IMR-90 (cell line): ENCODE measurements around the gene DPP6. TPM values are rescaled to one million over a fixed set of nuclear protein-coding genes. Genes with fewer than 3 reads are reported as not detected.

Experiments
- ATAC-seq: fragments of 200-7000 bp; cut with Tn5 transposase; 2 replicates; pipeline ENCODE4 v1.9.1; 2020; ENCODE audit warnings: low read depth, mild to moderate bottlenecking, moderate library complexity
- BruUV-seq: library from RNA; stranded (reverse); fragments of 400-500 nt; replicated peaks from 2 replicates; lab custom pipeline; 2021; lab: Mats Ljungman, UMichigan
- CTCF ChIA-PET: fragments of 300-600 bp; formaldehyde crosslinking; extraction: SDS; loops from one replicate; lab custom pipeline; 2021; ENCODE audit warnings: antibody characterized with exemption; lab: Yijun Ruan, JAX
- POLR2A ChIA-PET: fragments of 300-600 bp; sonication (Branson Sonifier 250); formaldehyde crosslinking; loops from one replicate; lab custom pipeline; 2022; ENCODE audit warnings: antibody characterized with exemption; ENCODE audit not compliant: unreplicated experiment; lab: Charles Lee
- DNase-seq: peaks from one replicate; pipeline ENCODE4 v3.0.0; 2013
- H2AFZ ChIP-seq: replicated peaks from 2 replicates; pipeline ENCODE3; 2013; ENCODE audit warnings: low read length, mild to moderate bottlenecking; ENCODE audit not compliant: poor library complexity
- H2AK5ac ChIP-seq: 2 replicates; pipeline ENCODE4 v1.6.1; 2013; ENCODE audit warnings: low read depth, low read length, inconsistent platforms
- H2AK9ac ChIP-seq: replicated peaks from 2 replicates; pipeline ENCODE3; 2013; ENCODE audit warnings: mild to moderate bottlenecking, low read depth, low read length, moderate library complexity; ENCODE audit not compliant: poor library complexity
- H2BK120ac ChIP-seq: 2 replicates; pipeline ENCODE4 v1.6.1; 2013; ENCODE audit warnings: low read depth, low read length, inconsistent platforms
- H2BK15ac ChIP-seq: 3 replicates; pipeline ENCODE4 v1.6.1; 2013; ENCODE audit warnings: low read depth, low read length, inconsistent platforms
- H2BK20ac ChIP-seq: 2 replicates; pipeline ENCODE4 v1.6.1; 2013; ENCODE audit warnings: low read depth, mild to moderate bottlenecking, inconsistent platforms, low read length, moderate library complexity
- H2BK5ac ChIP-seq: 2 replicates; pipeline ENCODE4 v1.6.1; 2013; ENCODE audit warnings: mild to moderate bottlenecking, low read depth, low read length, inconsistent platforms; ENCODE audit not compliant: poor library complexity, severe bottlenecking
- H3K14ac ChIP-seq: replicated peaks from 2 replicates; pipeline ENCODE4 v1.6.1; 2013; ENCODE audit warnings: low read depth, low read length, inconsistent platforms
- H3K18ac ChIP-seq: 2 replicates; pipeline ENCODE4 v1.6.1; 2013; ENCODE audit warnings: low read depth, low read length, control low read depth
- H3K23ac ChIP-seq: 2 replicates; pipeline ENCODE4 v1.6.1; 2013; ENCODE audit warnings: low read depth, low read length, inconsistent platforms
- H3K27ac ChIP-seq: 2 replicates; pipeline ENCODE4 v1.5.1; 2013; ENCODE audit warnings: mild to moderate bottlenecking, control low read depth, low read length; ENCODE audit not compliant: insufficient read depth
- H3K27me3 ChIP-seq: 2 replicates; pipeline ENCODE4 v1.6.1; 2013; ENCODE audit warnings: low read length; ENCODE audit not compliant: control insufficient read depth, insufficient read depth
- H3K36me3 ChIP-seq: 2 replicates; pipeline ENCODE4 v1.6.1; 2013; ENCODE audit warnings: low read length, mixed read lengths; ENCODE audit not compliant: control insufficient read depth, insufficient read depth
- H3K4ac ChIP-seq: 2 replicates; pipeline ENCODE4 v1.6.1; 2013; ENCODE audit warnings: low read depth, low read length, inconsistent platforms
- H3K4me1 ChIP-seq: 2 replicates; pipeline ENCODE4 v1.6.1; 2013; ENCODE audit warnings: low read length, mixed read lengths; ENCODE audit not compliant: control insufficient read depth, insufficient read depth
- H3K4me2 ChIP-seq: 2 replicates; pipeline ENCODE4 v1.6.1; 2013; ENCODE audit warnings: low read depth, mild to moderate bottlenecking, control low read depth, low read length, moderate library complexity
- H3K4me3 ChIP-seq: 2 replicates; pipeline ENCODE4 v1.5.1; 2013; ENCODE audit warnings: low read depth, mild to moderate bottlenecking, control low read depth, low read length, moderate library complexity; ENCODE audit not compliant: insufficient read depth
- H3K56ac ChIP-seq: 2 replicates; pipeline ENCODE4 v1.6.1; 2013; ENCODE audit warnings: low read length, inconsistent platforms; ENCODE audit not compliant: insufficient read depth; ENCODE audit errors: extremely low read depth
- H3K79me1 ChIP-seq, 2 experiments: 2 replicates each; pipeline ENCODE4 v1.6.1; 2013; ENCODE audit warnings: low read length in 2 of 2, inconsistent platforms in 1 of 2, low read depth in 1 of 2
- H3K9ac ChIP-seq: 2 replicates; pipeline ENCODE4 v1.6.1; 2013; ENCODE audit warnings: low read depth, low read length, control low read depth
- H3K9me1 ChIP-seq: 2 replicates; pipeline ENCODE4 v1.6.1; 2013; ENCODE audit warnings: low read length, inconsistent platforms; ENCODE audit not compliant: insufficient read depth
- H3K9me3 ChIP-seq: 2 replicates; pipeline ENCODE4 v1.6.1; 2013; ENCODE audit warnings: low read length; ENCODE audit not compliant: control insufficient read depth, insufficient read depth
- H4K20me1 ChIP-seq: 2 replicates; pipeline ENCODE4 v1.6.1; 2013; ENCODE audit warnings: low read length, inconsistent platforms; ENCODE audit not compliant: insufficient read depth
- H4K5ac ChIP-seq: 2 replicates; pipeline ENCODE4 v1.6.1; 2013; ENCODE audit warnings: mild to moderate bottlenecking, low read depth, low read length, control low read depth
- H4K8ac ChIP-seq, 2 experiments: 2 replicates each; pipeline ENCODE4 v1.6.1; 2013; ENCODE audit warnings: low read depth in 2 of 2, low read length in 2 of 2, control low read depth in 1 of 2, inconsistent platforms in 1 of 2
- H4K91ac ChIP-seq: 2 replicates; pipeline ENCODE4 v1.6.1; 2013; ENCODE audit warnings: low read depth, low read length, inconsistent platforms; ENCODE audit not compliant: insufficient read depth
- BHLHE40 ChIP-seq: fragments of 150-350 bp; IDR thresholded peaks from 2 replicates; pipeline ENCODE4 v1.6.1; 2016; ENCODE audit warnings: mild to moderate bottlenecking, low read depth, low read length
- POLR2A ChIP-seq: IDR thresholded peaks from 2 replicates; pipeline ENCODE4 v1.6.1; 2012; ENCODE audit warnings: mild to moderate bottlenecking, low read depth, low read length
- SMC3 ChIP-seq: fragments of 150-350 bp; IDR thresholded peaks from 2 replicates; pipeline ENCODE4 v1.6.1; 2016; ENCODE audit warnings: low read depth, mild to moderate bottlenecking, antibody characterized with exemption, low read length, moderate library complexity
- WGBS, 2 experiments: methylation state at CpG; one replicate each; pipeline versions ENCODE4 v1.1.5 to v1.1.7; 2013; ENCODE audit warnings: missing lambda C conversion rate in 2 of 2; ENCODE audit not compliant: insufficient read length in 1 of 2; ENCODE audit errors: extremely low coverage in 2 of 2; 5-methylcytosine and 5-hydroxymethylcytosine counted together
- dilution Hi-C: fragments of 300-500 bp; cut with HindIII; formaldehyde crosslinking; loops from one replicate; pipeline ENCODE4 v1.14.3; 2018; ENCODE audit warnings: low sequenced_read_pairs; ENCODE audit not compliant: unreplicated experiment
- in situ Hi-C: fragments of 300-500 bp; cut with MboI; formaldehyde crosslinking; loops from 3 replicates; pipeline ENCODE4 v1.14.3; 2019; ENCODE audit warnings: low sequenced_read_pairs, inconsistent platforms, mixed read lengths
- intact Hi-C: fragments of 100-400 bp; cut with micrococcal nuclease; formaldehyde crosslinking; loops from 2 replicates; pipeline ENCODE4 v1.10.0; 2022
- polyA plus RNA-seq, 3 experiments: library from polyadenylated mRNA; depleted of rRNA; stranded (reverse); fragments of >200 nt; gene quantifications; 2 replicates each; pipeline ENCODE4 v1.2.3, GENCODE V29; 2012; ENCODE audit warnings: low replicate concordance in 1 of 3
- total RNA-seq: library from RNA; depleted of rRNA; stranded (reverse); fragments of >200 nt; gene quantifications from 2 replicates; pipeline ENCODE4 v1.2.3, GENCODE V29; 2012

The DPP6 gene
- total and polyA plus RNA-seq, 2 of the 4 experiments (the other 2 are of a cell fraction), result not detected

DNA sequence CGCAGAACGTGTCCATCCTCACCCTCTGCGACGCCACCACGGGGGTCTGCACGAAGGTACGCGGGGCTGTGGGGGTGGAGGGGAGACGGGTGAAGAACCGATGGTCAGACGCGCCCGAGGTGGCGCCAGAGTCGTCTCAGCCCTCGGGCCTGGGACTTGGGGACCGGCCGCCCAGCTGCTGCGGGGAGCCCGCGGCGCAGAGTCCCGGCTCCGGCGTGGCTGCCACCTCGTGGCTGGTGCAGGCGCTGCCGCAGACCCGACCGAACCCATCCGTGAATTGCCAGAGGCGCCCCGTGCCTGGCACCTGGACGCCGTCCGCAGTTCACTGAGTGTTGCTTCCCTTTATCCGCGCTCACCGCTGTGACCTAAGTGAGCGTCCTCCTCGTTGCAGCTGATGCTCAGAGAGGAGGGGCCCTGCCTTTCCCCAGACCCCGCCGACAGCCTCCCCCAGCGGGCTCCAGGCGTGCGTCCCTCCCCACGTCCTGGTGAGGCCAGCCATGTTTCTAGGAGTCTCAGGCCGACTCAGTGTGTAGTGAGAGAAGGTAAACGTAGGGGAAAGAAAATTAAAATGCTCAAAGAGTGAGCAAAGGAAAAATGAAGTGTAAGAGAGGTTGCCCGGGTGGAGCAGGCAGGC is 742.1 kb downstream of the DPP6 start:
- Histone ChIP-seq H3K36me3 (no peaks in the 10 kb centered on the region), H4K20me1 (no peaks in the 10 kb centered on the region), H3K4ac (no peak overlapping the region), H2BK20ac (no peak overlapping the region), H3K4me3 (no peak overlapping the region), H4K5ac (no peak overlapping the region), H3K4me1 (no peaks in the 10 kb centered on the region), H3K4me2 (no peak overlapping the region), H3K14ac (no peak overlapping the region), H3K27ac (no peak overlapping the region), H3K56ac (no peak overlapping the region), H3K9ac (no peak overlapping the region), H2AFZ (no peak overlapping the region), H2BK5ac (no peak overlapping the region), H2BK15ac (no peak overlapping the region), H3K9me1 (no peaks in the 10 kb centered on the region), H2AK9ac (no peak overlapping the region), H3K79me1 (no peaks in the 10 kb centered on the region), H4K91ac (no peak overlapping the region), H3K27me3 (no peaks in the 10 kb centered on the region), H3K23ac (no peak overlapping the region), H2BK120ac (no peak overlapping the region), H3K9me3 (peaks cover 36% of the 10 kb centered on the region), H4K8ac (no peak overlapping the region), H3K18ac (no peak overlapping the region), H2AK5ac (no peak overlapping the region)
- intact Hi-C loops, result no loop called here
- ATAC-seq (no peak), DNase-seq (no peak)
- 5% methylated on average over 7 of the region's 50 CpGs; no CpG with 5 or more reads in 1 of the 2 experiments for WGBS, 2 experiments
- TF ChIP-seq SMC3 (no peak), POLR2A (no peak), BHLHE40 (no peak)
- no TSS peak for BruUV-seq
- in situ Hi-C loops, result no loop called here
- CTCF ChIA-PET, result no interaction called here
- POLR2A ChIA-PET, result no interaction called here
- dilution Hi-C loops, result no loop called here
